HG03442 (cell line): Measurements from ENCODE around the gene IPO11.

Source experiments
- ATAC-seq: cut with Tn5 transposase; IDR thresholded peaks from one replicate; pipeline ENCODE4 v1.9.1; 2021; ENCODE audit warnings: mild to moderate bottlenecking, moderate library complexity; ENCODE audit not compliant: unreplicated experiment

The IPO11 gene

DNA sequence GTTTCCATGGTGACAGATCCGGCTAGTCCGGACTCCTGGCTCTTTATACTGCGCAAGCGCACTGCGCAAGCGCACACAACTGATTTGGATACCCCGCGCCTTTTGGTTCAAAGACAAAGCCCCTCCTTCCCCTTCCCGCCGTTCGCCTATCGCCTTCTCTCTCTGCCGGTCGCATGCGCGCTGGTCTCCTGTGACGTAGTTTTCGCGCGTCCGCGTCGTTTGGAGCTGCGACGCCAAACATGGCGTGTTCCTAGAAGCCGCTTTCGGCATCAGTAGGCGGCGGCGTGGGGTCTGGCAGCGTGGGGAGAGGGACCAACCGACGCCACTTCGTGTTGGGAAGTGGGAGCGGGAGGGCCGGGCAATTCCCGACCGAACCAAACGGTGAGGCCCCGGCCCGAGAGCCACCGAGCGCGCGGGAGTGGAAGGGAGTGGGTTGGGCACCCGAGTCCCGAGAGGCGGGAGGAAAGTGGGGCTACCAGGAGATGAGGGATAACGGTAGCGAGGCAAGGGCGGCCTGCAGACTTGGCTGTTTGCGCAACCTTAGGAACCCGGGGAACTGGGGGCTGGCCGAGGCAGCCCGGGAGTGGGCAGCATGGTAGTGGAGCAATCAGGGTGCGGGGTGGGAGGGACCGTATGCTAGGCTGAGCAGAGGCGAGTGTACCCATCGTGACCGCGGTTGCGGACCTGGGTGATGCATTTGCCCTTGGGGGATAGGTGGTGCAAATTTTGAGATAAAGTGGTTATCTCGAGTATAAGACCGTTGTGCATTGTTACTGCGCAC is at the start of gene IPO11:
TSS of gene IPO11 (plus strand) at position 215 of the 781 bp plus-strand sequence. CDS start 24,517 bp downstream, outside the sequence.
- peak; percentile 97 for ATAC-seq

DNA sequence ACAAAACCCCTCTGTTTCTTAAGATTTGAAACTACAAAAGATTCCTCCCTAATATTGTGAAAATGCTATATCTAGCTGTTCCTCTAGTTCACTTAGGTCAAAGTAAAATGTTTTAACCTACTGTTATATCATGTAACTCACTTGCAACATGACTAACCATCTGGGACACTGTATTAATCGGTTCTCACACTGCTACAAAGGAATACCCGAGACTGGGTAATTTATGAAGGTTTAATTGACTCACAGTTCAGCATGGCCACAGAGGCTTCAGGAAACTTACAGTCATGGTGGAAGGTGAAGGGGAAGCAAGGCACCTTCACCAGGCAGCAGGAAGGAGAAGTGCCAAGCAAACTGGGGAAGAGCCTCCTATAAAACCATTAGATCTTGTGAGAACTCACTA is 43.5 kb upstream of the IPO11 start:
- no peak for ATAC-seq

DNA sequence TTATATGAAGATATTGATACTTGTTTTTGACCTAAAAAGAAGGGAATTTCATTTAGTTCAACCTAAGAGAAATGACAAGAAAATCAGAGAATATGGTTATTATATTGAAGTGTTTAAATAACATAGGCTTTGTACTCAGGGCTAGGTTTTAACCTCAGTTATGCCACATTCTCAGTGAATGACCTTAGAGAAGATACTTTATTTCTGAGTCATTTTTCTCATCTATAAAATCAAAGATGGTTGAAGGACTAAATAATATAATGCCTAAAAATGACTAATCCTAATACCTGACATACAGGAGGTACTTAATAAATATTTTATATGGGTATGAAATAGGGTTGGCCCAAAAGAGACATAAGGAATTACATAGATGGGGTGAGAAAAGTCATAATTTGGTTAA is 41.2 kb upstream of the IPO11 start:
- ATAC-seq = no peak

DNA sequence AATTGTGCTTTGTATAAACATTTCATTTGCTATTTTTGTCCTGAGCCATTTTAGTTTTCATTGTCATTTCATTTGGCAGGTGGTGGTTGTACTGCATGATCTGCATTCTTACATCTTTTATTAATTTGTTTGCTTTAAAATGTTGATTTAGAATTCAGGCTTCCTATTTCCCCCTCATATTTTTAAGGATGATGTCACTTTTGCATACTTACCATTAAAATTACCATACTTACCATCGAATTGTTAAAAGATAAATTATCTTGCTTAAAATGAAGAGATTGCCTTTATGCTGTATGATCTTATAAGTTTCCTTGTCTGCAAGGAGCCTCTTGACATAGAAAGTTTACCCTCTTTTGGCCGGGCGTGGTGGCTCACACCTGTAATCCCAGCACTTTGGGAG is 40.0 kb upstream of the IPO11 start:
- no peak for ATAC-seq

DNA sequence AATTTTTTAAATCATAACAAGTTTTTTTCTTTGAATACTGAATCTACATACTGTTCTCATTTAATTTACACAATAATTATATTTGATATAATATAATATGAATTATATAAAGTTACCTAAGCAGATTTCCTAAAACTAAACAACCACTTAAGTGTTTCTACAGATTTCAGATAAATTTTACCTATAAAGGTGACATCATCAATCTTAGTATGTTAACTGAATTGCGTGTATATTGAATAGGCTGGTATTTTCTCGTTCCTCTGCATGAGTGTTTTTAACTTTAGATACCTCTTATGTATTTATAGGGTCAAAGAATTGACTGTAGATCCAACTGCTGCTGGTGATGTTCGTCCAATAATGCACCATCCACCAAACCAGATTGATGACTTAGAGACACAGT is 39.2 kb upstream of the IPO11 start:
- no peak for ATAC-seq

DNA sequence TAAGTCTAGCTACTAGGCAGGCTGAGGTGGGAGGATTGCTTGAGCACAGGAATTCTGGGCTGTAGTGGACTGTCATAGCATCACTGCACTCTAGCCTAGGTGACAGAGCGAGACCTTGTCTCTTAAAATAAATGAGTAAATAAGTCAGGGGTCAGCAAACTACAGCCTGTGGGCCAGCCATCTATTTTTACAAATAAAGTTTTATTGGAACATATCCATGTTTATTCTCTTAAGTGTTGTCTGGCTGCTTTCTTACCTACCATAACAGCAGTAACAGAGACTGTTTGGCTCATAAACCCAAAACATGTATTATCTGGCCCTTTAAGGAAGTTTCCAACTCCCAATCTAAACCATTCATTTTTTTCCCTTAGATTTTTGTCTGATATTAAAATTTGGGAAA is 38.5 kb upstream of the IPO11 start:
- no peak for ATAC-seq

DNA sequence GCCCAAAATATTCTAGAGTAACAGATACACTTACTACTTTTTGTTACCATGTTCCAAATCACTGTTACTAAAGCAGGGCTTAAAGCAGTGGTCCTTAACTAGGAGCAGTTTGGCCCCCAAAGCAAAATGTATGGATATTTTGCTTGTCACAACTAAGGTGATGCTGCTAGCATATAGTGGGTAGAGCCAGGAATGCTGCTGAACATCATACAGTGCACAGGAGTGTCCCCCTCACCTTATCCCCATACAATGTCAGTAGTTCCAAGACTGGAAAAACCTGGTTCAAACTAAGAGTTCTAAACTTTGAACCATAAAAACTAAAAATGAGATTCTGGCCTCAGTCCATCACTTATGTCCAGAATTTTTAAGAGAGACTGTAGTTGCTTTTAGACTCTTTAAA is 36.9 kb upstream of the IPO11 start:
- no peak for ATAC-seq

DNA sequence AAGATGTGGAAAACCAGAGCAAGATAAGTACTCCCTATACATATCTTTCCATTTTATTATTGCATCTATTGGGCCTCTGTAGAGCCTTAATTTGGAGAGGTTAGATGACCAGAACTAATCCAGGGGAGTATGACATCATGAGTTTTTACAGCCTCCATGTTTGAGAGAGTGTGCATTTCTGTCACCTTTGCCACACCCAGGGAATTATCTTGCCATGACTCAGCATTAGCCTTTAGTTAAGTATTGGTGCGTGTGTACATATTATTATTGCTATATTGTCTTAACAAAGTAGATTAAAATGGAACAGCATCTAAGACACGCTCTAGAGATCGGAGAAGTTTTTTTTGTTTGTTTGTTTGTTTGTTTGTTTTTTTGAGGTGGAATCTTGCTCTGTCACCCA is 36.5 kb upstream of the IPO11 start:
- no peak for ATAC-seq

DNA sequence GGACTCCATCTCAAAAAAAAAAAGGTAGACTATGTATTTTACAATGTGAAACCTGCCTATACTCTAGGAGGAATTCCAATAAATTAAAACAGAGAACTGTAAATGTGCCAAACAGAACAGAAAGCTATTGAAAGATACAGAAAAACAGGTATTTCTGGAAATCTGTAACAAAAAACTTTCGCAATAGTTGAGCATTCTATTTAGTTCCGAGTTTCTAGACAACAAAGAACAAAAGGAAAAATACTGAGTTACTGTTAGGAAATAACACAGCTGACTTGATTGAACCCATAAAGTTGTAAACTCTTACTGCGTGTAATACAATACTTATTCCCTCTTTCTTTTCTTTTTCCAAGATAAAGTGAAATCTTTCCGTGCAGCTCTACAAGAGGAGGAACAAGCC is 27.4 kb upstream of the IPO11 start:
- ATAC-seq = no peak

DNA sequence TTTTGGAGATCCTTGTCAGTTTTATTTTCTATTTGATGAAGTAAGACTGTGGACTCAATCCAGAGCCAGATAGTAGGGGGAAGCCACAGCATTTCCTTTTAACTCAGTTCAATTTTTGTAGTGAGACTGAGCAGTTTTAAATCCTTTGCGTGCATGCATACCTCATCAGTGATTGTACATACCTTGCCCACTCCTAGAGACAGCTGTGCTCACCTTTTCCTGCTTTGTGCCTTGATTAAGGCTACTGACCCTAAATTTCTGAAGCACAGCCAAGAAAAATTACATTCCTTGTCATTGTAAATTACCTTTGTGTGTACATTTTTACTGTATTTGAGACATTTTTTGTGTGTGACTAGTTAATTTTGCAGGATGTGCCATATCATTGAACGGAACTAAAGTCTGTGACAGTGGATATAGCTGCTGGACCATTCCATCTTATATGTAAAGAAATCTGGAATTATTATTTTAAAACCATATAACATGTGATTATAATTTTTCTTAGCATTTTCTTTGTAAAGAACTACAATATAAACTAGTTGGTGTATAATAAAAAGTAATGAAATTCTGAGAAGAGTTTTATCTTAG is 26.7 kb upstream of the IPO11 start:
- ATAC-seq = no peak

DNA sequence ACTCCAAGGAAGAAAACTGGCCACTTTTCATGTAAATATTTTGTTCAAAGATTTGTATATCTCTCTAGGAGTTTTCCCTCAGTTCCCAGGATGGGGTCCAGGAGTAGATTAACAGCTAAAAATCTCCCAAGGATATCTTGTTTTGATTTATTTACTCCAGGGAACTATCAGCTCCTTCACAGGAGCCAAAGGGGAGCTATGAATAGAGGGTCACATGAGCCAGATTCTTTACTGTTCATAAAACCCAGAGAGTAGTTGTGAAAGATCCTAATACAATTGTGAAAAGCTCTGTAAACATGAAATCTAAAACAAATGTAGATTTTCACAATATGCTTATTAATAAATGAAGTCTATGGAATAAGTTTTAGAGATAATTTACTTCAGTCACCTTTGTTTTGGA is 25.7 kb upstream of the IPO11 start:
- ATAC-seq = no peak

DNA sequence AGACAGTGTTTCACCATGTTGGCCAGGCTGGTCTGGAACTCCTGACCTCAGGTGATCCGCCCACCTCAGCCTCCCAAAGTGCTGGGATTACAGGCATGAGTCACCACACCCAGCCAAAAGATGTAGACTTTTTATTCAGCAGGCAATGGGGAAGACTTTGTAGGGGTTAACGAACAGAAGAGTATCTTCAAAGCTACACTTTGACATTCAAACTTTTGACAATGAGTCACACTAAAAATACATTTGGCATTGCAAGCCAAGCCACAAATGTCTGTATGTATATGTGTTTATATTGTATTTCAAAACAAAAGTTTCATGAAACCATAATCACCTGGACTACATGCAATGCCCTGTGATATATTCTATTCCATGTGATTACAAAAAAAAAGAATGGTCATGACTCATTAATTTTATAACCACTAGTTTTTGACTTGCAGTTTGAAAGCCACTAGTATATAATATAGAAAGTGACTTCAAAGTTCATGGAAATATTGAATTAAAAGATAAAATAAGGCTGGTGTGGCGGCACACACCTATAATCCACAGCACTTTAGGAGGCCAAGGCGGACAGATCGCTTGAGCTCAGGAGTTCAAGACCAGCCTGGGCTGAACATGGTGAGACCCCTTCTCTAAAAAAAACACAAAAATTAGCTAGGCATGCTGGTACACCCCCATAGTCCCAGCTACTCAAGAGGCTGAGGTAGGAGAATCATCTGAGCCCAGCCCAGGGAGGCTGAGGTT is 17.2 kb upstream of the IPO11 start:
- no peak for ATAC-seq

DNA sequence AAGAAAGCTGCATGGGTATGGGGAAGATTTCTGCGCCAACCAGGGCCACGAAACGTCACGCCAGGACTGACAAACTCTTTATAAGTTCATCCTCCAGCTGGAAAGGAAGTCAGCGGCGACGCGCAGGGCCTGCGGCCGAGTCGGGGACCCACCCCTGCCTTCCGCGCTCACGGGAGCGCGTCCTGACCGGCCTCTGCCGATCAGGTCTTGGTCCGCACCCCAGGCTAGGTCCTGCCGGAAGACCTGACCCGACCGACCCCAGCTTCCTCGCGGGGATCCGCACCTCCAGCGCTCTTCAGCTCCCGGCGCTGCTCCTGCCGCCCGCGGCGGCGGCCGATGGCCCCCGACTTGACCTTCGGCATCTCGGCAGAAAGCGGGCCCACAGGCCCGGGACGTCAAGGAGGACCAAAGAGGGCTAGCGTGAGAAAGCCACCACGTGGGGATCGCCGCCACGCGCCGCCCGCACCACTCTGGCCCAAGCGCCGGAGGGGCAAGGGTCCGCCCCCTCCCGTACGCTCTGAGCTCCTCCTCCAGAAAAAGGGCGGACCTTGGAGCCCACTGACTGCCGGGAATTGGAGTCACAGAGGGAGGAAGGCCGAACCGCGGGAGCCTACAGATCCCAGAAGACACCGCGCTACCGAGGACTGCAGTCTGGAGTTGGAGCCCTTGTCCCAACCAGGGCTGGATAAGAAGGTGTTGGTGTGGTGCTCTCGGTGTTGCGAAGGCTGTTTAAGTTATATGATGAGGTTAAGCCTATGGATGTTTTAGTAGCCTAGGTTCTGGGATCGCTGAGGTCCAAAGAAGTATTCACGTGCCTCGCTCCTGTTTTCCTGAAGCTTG is 8.9 kb upstream of the IPO11 start, which contains the start of gene DIMT1:
TSS of gene DIMT1 (minus strand) at position 495 of the 840 bp plus-strand sequence. CDS start at position 362, 133 bp downstream.
- ATAC-seq = peak; percentile 96

DNA sequence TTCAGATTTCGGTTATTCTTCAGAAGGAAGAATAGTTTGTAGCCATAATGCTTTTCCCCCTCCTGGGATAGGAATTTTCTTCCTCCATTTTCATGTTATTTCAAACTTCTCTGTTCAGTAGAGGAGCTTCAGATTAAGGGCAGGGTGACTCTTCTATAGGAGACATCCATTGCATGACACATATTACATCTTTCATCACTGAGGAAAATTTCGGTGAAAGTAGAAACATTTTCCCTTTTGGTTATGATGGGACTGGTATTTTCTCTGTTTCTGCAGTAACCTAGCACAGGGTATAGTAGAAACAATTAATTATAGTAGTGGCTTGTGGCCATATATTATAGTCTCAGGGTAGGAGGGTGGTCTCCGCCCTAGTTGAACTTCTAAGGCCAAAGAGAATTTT is 1.1 kb downstream of the IPO11 start:
- ATAC-seq = no peak

DNA sequence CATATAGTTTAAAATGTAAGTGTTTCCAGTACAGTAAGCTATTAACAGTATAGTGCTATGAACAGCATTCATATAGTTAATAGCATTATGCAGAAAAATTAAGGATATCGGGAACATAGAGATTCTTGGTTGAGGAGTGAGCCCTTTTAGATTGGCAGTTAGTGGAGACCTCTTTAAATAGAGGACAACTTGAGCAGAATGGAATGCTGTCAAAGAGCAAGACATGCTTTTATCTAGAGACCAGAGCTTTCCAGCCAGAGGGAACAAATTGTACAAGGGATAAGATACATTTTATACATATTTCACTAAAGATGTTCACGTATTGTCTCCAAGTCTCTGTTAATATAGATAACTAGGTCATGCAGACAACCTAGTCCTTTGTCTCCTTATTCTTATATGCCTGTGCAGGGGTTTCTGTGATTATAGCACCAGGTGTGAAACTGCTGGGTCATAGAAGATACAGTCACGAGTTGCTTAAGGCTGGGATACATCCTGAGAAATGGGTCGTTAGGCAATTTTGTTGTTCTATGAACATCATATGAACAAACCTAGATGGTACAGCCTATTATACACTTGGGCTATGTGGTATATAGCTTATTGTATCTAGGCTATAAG is 6.0 kb downstream of the IPO11 start:
- no peak for ATAC-seq

DNA sequence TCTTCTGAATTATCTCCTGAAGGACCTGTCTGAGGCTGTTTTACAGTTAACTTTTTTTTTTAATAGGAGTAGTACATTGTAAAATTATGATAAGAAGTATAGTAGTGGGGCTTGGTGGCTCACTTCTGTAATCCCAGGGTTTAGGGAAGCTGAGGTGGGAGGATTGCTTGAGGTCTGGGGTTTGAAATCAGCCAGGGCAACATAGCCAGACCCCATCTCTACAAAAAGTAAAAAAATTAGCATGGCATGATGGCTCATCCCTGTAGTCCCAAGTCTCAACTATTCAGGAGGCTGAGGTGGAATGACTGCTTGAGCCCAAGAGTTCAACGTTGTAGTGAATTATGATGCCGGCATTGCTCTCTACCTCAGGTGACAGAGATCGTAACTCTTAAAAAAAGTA is 7.0 kb downstream of the IPO11 start:
- no peak for ATAC-seq

DNA sequence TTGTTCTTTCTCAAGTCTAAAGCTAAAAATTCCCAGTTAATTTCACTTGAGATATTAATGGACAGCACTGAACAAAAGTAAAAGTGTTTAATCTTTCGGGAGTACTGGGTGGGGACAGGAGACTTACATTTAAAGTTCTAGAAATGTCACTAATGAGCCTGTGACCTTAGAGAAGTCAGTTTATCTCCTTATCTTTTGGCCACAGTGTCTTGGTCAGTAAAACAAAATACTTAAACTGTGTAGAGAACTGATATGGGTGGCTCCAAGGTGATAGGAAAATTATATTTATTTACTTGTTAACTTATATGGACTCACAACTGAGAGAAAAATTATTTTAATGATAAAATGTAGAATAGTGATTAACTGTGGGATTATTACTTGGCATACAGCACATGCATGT is 8.9 kb downstream of the IPO11 start:
- no peak for ATAC-seq

DNA sequence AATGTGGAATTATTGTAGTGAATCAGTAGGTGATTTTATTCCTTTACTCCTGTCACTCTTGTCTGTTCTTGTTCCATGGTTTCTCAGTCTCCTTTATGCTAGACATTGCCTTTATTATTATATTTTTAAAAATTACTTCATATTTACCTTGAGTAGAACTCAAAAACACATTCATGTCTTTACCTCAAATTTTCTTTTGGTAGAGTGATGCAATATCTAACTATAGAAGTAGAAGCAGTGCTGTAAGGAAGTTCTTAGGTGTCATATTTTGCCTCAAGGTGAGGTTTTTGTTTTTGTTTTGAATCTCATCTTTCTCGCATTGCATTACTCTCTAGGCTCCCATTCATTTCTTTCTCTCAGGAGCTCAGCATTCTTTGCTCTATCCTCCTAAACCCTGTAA is 12.2 kb downstream of the IPO11 start:
- ATAC-seq = no peak

DNA sequence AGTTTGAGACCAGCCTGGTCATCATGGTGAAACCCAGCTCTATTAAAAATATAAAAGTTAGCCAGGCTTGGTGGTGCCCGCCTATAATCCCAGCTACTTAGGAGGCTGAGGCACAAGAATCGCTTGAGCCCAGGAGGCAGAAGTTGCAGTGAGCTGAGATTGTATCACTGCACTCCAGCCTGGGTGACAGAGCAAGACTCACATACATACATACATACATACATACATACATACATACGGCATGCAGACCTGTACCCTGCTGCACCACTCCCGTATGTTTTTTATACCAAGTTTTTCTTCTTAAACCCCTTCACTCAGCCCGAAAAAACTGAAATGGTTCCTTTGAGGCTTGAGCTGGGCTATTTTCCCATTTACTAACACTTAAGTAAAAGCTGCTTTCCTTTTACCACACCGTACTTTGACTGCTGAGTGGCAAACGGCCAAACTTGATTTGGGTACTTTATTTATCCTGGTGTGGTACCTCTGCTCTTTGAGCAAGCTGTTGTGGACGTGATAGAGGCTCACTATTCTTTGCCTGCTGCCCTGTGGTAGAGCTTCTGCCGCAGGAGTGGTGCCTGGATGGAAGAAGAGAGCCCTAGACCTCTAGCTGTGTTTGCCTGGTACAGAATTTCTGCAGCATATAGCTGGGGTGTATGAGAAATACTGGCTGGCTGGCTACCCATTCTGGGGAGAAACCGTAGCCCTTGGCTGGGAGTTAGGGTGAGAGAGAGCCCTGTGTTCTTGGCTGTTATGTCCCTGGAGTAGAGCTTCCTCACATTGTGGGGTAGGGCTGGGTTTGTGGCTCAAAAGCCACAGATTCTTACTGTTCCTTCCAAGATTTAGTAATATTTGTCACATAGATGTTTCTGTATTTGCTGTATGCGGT is 19.4 kb downstream of the IPO11 start:
- no peak for ATAC-seq

DNA sequence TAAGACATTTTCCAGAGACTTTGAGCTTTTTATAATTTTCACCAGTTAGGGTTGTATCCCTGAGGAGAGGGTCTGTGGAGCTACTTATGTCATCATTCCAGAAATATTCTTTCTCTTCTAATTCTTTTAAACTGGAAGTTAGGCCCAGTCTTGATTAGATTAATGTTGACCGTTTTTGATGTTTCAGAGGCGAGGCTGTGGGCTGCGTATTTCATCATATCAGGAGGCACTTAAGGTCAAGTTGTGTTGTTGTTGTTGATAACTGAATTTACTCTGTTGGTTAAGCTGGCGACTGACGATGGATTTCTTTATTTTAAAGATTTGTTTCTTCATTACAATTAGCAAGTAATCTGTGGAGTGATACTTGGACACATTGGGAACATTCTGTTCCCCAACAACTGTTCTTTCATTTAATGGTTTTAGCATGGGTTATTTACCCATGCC is 20.1 kb downstream of the IPO11 start:
- ATAC-seq = no peak
